Lower lobe of right lung (tissue), 2 donors: ENCODE data around the gene SOHLH2. TPM values are rescaled to one million over a fixed set of nuclear protein-coding genes. Genes with fewer than 3 reads are reported as not detected.

Source experiments
- ATAC-seq, 2 donors: fragments of 200-7000 bp; cut with Tn5 transposase; one replicate each; pipeline ENCODE4 v1.9.1; 2020 to 2022; ENCODE audit warnings: mild to moderate bottlenecking in 2 of 2, moderate library complexity in 2 of 2
- DNase-seq: peaks from one replicate; pipeline ENCODE4 v3.0.0-alpha.2; 2020
- H3K27ac ChIP-seq: fragments of 200-600 bp; one replicate; pipeline ENCODE4 v1.8.0; 2022
- H3K27me3 ChIP-seq: fragments of 200-600 bp; one replicate; pipeline ENCODE4 v1.8.0; 2022; ENCODE audit warnings: low read depth
- H3K36me3 ChIP-seq: fragments of 200-600 bp; one replicate; pipeline ENCODE4 v1.8.0; 2022; ENCODE audit warnings: mild to moderate bottlenecking
- H3K4me1 ChIP-seq: fragments of 200-600 bp; one replicate; pipeline ENCODE4 v1.8.0; 2022
- H3K4me3 ChIP-seq: fragments of 200-600 bp; one replicate; pipeline ENCODE4 v1.8.0; 2022; ENCODE audit warnings: mild to moderate bottlenecking
- H3K9me3 ChIP-seq: fragments of 200-600 bp; one replicate; pipeline ENCODE4 v1.8.0; 2022
- intact Hi-C: fragments of 100-400 bp; cut with DNase I; formaldehyde crosslinking; loops from one replicate; pipeline ENCODE4 v1.11.0; 2022
- total RNA-seq: library from RNA; stranded (reverse); fragmentation: NEBNext Ultra II Directional; extraction: Animal tissue kit (Norgen Biotek cat#: 25700); gene quantifications from one replicate; pipeline ENCODE4 v1.2.1, GENCODE V29; 2021
- TF ChIP-seq, protein P1 (sequence below): fragments of 200-600 bp; IDR thresholded peaks from one replicate; pipeline ENCODE4 v1.8.0; 2022; ENCODE audit warnings: antibody characterized with exemption, mild to moderate bottlenecking
- donor health status: DM: no; HTN: yes; CAD: no; lungs with severe emphysema.

Gene SOHLH2
- total RNA-seq, 1 donor from 2014 or later = not detected

DNA sequence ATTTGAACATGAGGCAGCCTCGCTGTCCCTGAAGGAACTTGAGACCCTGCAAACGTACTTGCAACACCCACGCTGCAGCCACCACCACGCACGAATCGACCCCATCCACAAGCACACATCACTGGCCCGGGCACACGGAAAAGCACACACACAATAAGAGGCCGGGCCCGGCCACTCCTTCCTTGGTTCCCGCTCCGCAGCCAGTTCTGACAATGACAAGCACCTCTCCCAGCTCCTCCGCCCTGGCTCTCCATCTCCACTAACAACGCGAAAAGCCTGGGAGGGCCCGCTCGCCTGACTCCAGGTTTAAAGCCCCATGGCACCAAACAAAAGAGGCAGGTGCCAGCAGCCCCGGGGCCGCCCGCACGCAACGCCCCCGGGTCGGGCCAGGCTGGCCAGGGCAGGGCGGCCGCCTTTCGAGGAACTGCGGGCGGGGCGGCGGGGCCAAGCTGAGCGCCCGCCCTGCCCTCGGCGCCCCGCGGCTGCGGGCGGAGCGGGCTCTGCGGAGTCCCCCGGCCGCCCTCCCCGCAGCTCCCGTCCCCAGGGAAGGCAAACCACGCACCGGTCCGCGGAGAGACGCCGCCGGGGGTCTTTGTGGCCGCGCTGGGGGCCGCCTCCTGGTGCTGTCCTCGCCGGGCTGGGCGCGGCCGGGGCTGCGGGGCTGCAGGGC, 83.7 kb downstream of the SOHLH2 start:
- Histone ChIP-seq H3K27me3 (peaks cover 16% of the 10 kb centered on the region), H3K27ac (no peak overlapping the region), H3K36me3 (no peaks in the 10 kb centered on the region), H3K4me3 (peak overlapping the region; percentile 47), H3K4me1 (no peaks in the 10 kb centered on the region), H3K9me3 (no peaks in the 10 kb centered on the region)
- DNase-seq = peak; percentile 57
- peak; percentile 46 to 54 for ATAC-seq
- intact Hi-C loops = no loop called here
- TF ChIP-seq, protein P1, sequence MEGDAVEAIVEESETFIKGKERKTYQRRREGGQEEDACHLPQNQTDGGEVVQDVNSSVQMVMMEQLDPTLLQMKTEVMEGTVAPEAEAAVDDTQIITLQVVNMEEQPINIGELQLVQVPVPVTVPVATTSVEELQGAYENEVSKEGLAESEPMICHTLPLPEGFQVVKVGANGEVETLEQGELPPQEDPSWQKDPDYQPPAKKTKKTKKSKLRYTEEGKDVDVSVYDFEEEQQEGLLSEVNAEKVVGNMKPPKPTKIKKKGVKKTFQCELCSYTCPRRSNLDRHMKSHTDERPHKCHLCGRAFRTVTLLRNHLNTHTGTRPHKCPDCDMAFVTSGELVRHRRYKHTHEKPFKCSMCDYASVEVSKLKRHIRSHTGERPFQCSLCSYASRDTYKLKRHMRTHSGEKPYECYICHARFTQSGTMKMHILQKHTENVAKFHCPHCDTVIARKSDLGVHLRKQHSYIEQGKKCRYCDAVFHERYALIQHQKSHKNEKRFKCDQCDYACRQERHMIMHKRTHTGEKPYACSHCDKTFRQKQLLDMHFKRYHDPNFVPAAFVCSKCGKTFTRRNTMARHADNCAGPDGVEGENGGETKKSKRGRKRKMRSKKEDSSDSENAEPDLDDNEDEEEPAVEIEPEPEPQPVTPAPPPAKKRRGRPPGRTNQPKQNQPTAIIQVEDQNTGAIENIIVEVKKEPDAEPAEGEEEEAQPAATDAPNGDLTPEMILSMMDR = no peak

DNA sequence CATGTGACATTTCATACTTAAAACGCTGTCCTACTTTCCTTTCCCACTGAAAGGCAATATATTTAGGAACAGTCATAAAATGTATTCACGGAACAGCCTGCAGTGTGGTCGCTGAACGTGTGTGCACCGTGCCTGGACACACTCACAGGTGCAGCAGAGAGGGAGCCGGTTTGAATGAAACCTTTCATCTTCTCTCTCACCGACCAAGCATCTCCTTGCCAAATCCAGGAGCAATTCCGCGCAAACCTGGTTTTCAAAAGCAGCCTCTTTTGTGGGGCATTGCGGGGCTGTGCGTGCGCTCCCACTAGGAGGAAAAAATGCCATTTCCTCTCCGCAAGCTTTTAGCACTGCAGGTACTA, 84.2 kb downstream of the SOHLH2 start:
- H3K4me3 ChIP-seq = peak overlapping the region; percentile 47
- no peaks in the 10 kb centered on the region for H3K9me3 ChIP-seq
- intact Hi-C loops = no loop called here
- DNase-seq (no peak), ATAC-seq (no peak)
- TF ChIP-seq, protein P1 = no peak
- no peaks in the 10 kb centered on the region for H3K4me1 ChIP-seq
- H3K27ac ChIP-seq = no peak overlapping the region
- no peaks in the 10 kb centered on the region for H3K36me3 ChIP-seq
- H3K27me3 ChIP-seq = peaks cover 16% of the 10 kb centered on the region

DNA sequence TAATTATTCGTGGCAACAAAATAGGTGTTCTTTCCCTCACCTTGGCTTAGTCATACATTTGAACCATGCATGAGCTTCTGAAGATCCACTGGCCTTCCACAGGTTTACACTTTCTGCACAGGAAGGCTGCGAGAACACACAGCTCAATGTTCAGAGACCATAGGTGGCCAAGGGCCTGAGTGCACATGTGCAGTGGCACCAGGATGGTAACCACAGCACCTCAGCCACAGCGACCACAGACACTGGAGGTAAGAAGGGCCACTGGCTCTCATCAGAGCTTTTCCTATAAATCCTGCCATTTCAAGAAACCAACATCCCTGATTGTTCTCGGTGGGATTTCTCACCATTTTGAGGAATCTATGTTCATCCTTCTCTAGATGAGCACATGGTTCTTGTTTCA, 84.8 kb downstream of the SOHLH2 start:
- TF ChIP-seq, protein P1 = no peak
- peaks cover 16% of the 10 kb centered on the region for H3K27me3 ChIP-seq
- H3K36me3 ChIP-seq = no peaks in the 10 kb centered on the region
- no peak overlapping the region for H3K27ac ChIP-seq
- ATAC-seq = no peak
- no peak for DNase-seq
- no peaks in the 10 kb centered on the region for H3K9me3 ChIP-seq
- H3K4me3 ChIP-seq = no peak overlapping the region
- intact Hi-C loops = no loop called here
- no peaks in the 10 kb centered on the region for H3K4me1 ChIP-seq

DNA sequence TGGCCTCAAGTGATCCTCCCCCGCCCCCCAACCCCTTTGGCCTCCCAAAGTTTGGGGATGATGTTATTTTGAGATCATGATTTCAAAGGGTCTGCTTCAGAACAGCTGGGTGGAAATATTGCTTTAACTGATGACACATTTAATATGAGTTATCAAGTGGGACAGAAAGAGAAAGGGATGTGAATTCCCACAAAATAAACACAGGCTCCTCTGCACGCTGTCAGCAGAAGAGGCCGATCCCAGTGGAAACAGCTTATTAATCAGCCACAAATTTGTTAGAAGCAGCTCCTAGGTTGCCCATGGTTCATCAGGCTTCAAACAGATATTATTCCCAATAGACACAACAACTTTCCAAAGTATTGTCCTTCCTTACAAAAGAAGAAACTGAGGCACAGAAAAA, 87.9 kb downstream of the SOHLH2 start:
- ATAC-seq (no peak), DNase-seq (no peak)
- Histone ChIP-seq H3K36me3 (no peaks in the 10 kb centered on the region), H3K9me3 (no peaks in the 10 kb centered on the region), H3K27ac (no peak overlapping the region), H3K4me3 (no peak overlapping the region), H3K27me3 (peaks cover 11% of the 10 kb centered on the region), H3K4me1 (peaks cover 8% of the 10 kb centered on the region)
- intact Hi-C loops = no loop called here
- TF ChIP-seq, protein P1 = no peak

DNA sequence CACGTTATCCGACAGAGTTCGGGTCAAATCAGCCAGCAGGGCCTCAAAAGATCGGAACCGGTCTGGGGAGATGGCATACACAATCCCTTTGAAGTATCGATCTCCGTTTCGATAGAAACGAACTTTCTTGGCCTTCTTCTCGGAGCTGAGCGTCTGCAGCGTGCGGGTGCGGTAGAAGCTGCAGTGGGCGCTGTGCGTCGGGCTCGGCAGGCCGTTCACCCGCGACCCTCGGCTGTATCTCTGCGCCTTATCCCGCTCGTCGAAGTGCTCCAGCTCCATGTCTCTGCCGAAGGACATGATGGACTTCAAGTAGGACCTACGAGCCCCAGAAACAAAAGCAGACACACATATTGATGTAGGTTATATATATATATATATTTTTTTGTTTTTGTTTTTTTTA, 88.5 kb downstream of the SOHLH2 start:
- Histone ChIP-seq H3K27ac (no peak overlapping the region), H3K4me1 (peaks cover 8% of the 10 kb centered on the region), H3K4me3 (no peak overlapping the region), H3K27me3 (peaks cover 8% of the 10 kb centered on the region), H3K36me3 (no peaks in the 10 kb centered on the region), H3K9me3 (no peaks in the 10 kb centered on the region)
- ATAC-seq (no peak), DNase-seq (no peak)
- TF ChIP-seq, protein P1 = no peak
- intact Hi-C loops = no loop called here
